Naive thymus-derived CD8-positive, alpha-beta T cell (primary cell): ENCODE measurements around the gene DDR2. TPM values are rescaled to one million over a fixed set of nuclear protein-coding genes. Genes with fewer than 3 reads are reported as not detected.

Source experiments
- ATAC-seq, 2 donors: fragments of 150-1000 bp; cut with Tn5 transposase in 1 of 2; sonication (Bioruptor Pico), chemical (Tn5 transposase) in 1 of 2; 1 replicate in 1 of 2; 2 replicates in 1 of 2; pipeline ENCODE4 v1.10.0; 2021; ENCODE audit warnings: mild to moderate bottlenecking in 2 of 2, moderate library complexity in 2 of 2
- POLR2A ChIA-PET: fragments of 350-600 bp; sonication (Branson Sonifier 250); formaldehyde crosslinking; loops from one replicate; lab custom pipeline; 2021; ENCODE audit warnings: antibody characterized with exemption; lab: Charles Lee
- DNase-seq, 10 donors: peaks; one replicate each; pipeline versions ENCODE4 v3.0.0 to v3.0.0-alpha.2; 2020 to 2022
- H3K27ac Mint-ChIP-seq, 10 donors: one replicate each; pipeline ENCODE4 v1.8.0; 2020 to 2022; ENCODE audit warnings: mild to moderate bottlenecking in 10 of 10, mixed read lengths in 10 of 10, moderate library complexity in 4 of 10, inconsistent platforms in 1 of 10
- H3K27me3 Mint-ChIP-seq, 5 donors: one replicate each; pipeline ENCODE4 v1.8.0; 2021 to 2022; ENCODE audit warnings: mixed read lengths in 5 of 5
- H3K36me3 Mint-ChIP-seq, 3 donors: one replicate each; pipeline ENCODE4 v1.8.0; 2020 to 2022; ENCODE audit warnings: mixed read lengths in 3 of 3, mild to moderate bottlenecking in 2 of 3, inconsistent platforms in 1 of 3
- H3K4me1 Mint-ChIP-seq, 4 donors: one replicate each; pipeline ENCODE4 v1.8.0; 2021 to 2022; ENCODE audit warnings: mixed read lengths in 4 of 4
- H3K4me3 Mint-ChIP-seq, 10 donors: one replicate each; pipeline ENCODE4 v1.8.0; 2020 to 2022; ENCODE audit warnings: mild to moderate bottlenecking in 10 of 10, mixed read lengths in 10 of 10, moderate library complexity in 6 of 10, inconsistent platforms in 1 of 10
- H3K9me3 Mint-ChIP-seq, 9 donors: one replicate each; pipeline ENCODE4 v1.8.0; 2020 to 2022; ENCODE audit warnings: mixed read lengths in 9 of 9, mild to moderate bottlenecking in 3 of 9, inconsistent platforms in 1 of 9, moderate library complexity in 1 of 9
- polyA plus RNA-seq, 3 donors: library from polyadenylated mRNA; unstranded; fragments of 300-500 nt; fragmentation: Illumina TruSeq; gene quantifications; one replicate each; pipeline ENCODE4 v1.2.3, GENCODE V29; 2021
- total RNA-seq, 8 experiments: library from RNA in 2 of 8; stranded (reverse) in 2 of 8; gene quantifications; one replicate each; pipeline ENCODE4 v1.2.3 and lab custom pipeline; 2021 to 2026

Gene DDR2
- total and polyA plus RNA-seq, 5 experiments from 2014 or later: 0.16 to 0.33 (median 0.21) TPM; not detected in 2

DNA sequence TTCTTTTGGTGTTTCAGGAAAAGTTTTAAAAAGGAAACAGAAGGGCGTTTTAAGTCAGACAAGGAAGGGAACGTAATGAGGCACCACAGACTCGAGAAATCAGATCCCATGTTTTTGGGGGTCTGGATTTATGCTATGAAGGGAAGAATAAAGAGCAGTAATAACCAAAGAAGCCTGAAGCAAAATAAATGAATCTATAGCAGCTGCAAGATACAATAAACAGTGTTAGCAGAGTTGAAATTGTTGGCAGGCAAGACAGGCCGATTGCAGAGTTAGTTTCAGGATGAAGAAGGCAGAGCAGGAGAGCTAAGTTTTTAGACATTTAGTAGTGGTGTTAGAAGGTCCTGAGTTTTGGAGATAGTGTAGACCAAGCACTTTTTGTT is 425 bp downstream of the DDR2 start:
- Mint-ChIP-seq H3K9me3 (no peaks in the 10 kb centered on the region), H3K36me3 (no peaks in the 10 kb centered on the region), H3K27ac (no peak overlapping the region), H3K27me3 (peaks cover 0 to 14% (median 3%) of the 10 kb centered on the region in 5 donors), H3K4me3 (no peak overlapping the region), H3K4me1 (no peaks in the 10 kb centered on the region)
- ATAC-seq: no peak
- POLR2A ChIA-PET: no interaction called here
- DNase-seq: no peak

DNA sequence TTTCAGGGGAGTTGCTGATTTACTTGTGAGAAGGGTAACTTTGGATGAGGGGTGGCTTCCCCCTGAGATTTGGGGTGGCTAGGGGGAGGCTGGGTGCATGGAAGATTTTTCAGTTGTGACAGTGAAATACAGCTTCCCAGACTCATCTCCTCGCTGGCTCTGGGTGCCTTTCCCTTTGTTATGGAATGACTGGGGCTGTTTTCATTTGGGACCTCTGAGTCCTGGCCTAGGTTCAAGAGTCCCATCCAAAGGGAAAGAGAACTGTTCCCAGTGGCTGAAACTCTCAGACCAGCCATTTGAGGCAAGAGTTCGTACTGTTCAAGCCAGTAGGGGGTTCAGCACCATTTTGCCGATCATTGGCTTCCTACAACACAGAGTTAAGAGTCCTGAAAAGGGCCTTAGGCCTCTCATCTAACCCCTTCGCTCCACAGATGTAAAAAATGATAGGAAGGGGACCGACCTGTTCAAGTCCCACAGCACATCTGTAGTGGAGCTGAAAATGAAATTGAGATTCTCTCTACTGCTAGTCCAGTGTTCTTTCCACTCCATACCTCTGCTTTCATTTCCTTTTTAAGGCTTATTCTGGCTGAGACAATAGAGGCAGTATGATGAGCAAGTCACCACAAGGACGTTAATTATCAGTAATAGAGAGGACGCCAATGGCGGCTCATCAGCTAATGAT is 958 bp downstream of the DDR2 start:
- peaks cover 0 to 14% (median 3%) of the 10 kb centered on the region in 5 donors for H3K27me3 Mint-ChIP-seq
- no peak overlapping the region for H3K27ac Mint-ChIP-seq
- POLR2A ChIA-PET: no interaction called here
- no peak for DNase-seq
- H3K4me3 Mint-ChIP-seq: no peak overlapping the region
- no peak for ATAC-seq
- no peaks in the 10 kb centered on the region for H3K36me3 Mint-ChIP-seq
- no peaks in the 10 kb centered on the region for H3K4me1 Mint-ChIP-seq
- H3K9me3 Mint-ChIP-seq: no peaks in the 10 kb centered on the region

DNA sequence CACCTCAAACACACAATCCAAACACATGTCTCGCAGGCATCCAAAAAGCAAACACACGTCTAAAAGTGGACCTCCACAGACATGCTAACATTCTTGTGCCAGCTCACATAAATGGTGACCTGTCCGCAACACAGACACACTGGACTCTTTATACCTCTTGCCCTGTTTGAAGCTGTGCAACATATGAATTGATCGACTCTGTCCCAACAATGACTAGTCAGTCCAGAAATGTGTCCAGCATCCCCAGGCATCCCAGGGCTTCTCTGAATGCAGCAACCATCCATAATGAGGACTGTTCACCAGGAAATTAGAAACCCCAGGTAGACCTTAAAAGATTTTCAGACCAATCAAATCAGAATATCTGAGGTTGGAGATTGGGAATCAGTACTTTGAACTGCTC is 3.2 kb downstream of the DDR2 start:
- H3K27me3 Mint-ChIP-seq: peaks cover 0 to 9% (median 1%) of the 10 kb centered on the region in 5 donors
- no peak for ATAC-seq
- H3K9me3 Mint-ChIP-seq: no peaks in the 10 kb centered on the region
- no peak overlapping the region for H3K4me3 Mint-ChIP-seq
- H3K4me1 Mint-ChIP-seq: no peaks in the 10 kb centered on the region
- POLR2A ChIA-PET: no interaction called here
- H3K36me3 Mint-ChIP-seq: no peaks in the 10 kb centered on the region
- H3K27ac Mint-ChIP-seq: no peak overlapping the region
- DNase-seq: no peak

DNA sequence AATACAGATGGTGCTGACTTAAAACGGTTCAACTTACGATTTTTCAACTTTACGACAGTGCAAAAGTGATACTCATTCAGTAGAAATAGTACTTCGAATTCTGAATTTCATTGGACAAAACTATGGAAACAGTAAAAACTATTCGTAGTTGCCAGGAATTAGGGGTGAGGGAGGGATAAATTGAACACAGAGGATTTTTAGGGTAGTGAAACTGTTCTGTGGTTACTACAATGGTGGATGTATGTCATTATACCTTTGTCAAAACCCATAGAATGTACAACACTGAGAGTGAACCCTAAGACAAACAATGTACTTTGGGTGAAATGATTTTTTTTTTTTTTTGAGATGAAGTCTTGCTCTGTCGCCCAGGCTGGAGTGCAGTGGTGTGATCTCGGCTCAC is 7.5 kb downstream of the DDR2 start:
- POLR2A ChIA-PET: no interaction called here
- Mint-ChIP-seq H3K36me3 (no peaks in the 10 kb centered on the region), H3K9me3 (no peaks in the 10 kb centered on the region), H3K4me3 (no peak overlapping the region), H3K27ac (no peak overlapping the region), H3K27me3 (peaks cover 0 to 5% (median 2%) of the 10 kb centered on the region in 5 donors), H3K4me1 (no peaks in the 10 kb centered on the region)
- DNase-seq (no peak), ATAC-seq (no peak)

DNA sequence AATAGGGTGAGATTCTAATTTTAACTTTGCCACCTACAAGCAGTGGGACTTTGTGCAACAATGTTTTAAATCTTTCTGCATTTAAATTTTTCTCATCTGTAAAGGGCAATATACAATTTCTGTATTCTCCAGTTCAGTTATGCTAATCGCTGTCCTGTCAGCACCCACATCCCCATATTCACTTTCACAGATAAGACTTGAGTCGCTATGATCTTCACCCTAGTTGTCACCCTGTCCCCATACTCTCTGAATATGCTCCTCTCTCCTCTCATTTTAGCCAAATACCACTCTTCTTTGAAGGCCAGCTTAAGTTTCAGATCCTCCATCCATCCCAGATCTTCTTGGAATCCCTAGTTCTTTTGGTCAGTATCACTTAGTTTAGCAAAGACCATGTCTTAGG is 8.8 kb downstream of the DDR2 start:
- no peaks in the 10 kb centered on the region for H3K4me1 Mint-ChIP-seq
- no peak overlapping the region for H3K27ac Mint-ChIP-seq
- ATAC-seq (no peak), DNase-seq (no peak)
- no peaks in the 10 kb centered on the region for H3K36me3 Mint-ChIP-seq
- POLR2A ChIA-PET: no interaction called here
- H3K4me3 Mint-ChIP-seq: no peak overlapping the region
- H3K9me3 Mint-ChIP-seq: no peaks in the 10 kb centered on the region
- peaks cover 0 to 6% (median 2%) of the 10 kb centered on the region in 5 donors for H3K27me3 Mint-ChIP-seq

DNA sequence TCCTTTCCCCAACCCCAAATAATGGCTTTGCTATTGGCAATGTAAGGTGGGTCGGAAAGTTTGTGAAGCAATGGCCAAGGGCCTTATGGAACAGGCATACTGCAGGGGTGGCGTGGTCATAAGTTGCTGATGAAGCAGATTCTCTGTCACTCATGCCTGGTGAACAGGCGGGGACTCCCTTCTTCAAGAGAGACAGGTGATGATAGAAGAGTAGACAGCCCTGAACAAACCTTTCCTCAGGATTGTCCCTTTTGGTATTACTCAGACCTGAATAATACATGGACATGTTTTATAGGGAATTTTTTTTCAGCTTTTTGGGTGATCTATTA is 12.7 kb downstream of the DDR2 start:
- DNase-seq: no peak
- no peak for ATAC-seq
- Mint-ChIP-seq H3K4me3 (no peak overlapping the region), H3K36me3 (no peaks in the 10 kb centered on the region), H3K4me1 (no peaks in the 10 kb centered on the region), H3K27ac (no peak overlapping the region), H3K9me3 (no peaks in the 10 kb centered on the region), H3K27me3 (peaks cover 4 to 15% (median 12%) of the 10 kb centered on the region in 5 donors)
- POLR2A ChIA-PET: no interaction called here

DNA sequence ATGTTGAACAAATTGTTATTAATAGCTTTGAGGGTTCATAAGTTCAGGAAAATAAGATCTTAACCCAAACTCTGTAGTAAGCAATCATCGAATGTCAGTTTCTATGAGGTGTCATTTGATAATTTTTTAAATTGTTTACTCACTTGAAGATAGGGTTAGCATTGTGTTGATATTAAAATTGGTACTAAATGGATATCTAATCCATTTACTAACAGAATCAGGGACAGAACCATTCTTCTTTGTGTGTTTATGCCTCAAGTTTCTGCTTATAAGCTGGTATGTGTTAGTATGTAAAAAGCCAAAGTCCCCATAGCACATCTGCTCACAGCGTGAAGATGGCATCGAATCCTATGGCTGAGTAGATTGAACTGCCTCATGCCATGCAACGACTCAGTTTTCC is 13.4 kb downstream of the DDR2 start:
- ATAC-seq: no peak
- Mint-ChIP-seq H3K4me1 (no peaks in the 10 kb centered on the region), H3K36me3 (no peaks in the 10 kb centered on the region), H3K27ac (no peak overlapping the region), H3K27me3 (peaks cover 4 to 17% (median 13%) of the 10 kb centered on the region in 5 donors), H3K9me3 (no peaks in the 10 kb centered on the region), H3K4me3 (no peak overlapping the region)
- POLR2A ChIA-PET: no interaction called here
- no peak for DNase-seq

DNA sequence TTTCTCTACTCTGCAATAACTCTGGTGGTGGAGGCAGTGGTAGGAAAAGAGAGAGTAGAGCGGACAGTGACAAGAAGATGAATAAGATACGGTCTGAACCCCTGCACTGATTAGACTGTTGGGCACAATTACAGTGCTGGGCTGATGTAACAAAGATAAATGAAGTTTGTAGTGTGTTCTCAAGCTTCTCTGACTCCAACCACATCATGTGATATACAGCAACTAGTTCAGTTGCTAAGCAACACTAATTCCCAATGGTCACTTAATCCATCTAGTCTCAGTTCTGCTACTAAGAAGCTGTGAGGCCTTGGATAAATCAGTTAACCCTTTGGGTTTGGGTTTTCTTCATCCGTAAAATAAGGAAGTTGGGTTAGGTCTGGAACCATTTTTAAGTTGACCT is 17.3 kb downstream of the DDR2 start:
- Mint-ChIP-seq H3K4me3 (no peak overlapping the region), H3K27ac (no peak overlapping the region), H3K36me3 (no peaks in the 10 kb centered on the region), H3K9me3 (no peaks in the 10 kb centered on the region), H3K4me1 (no peaks in the 10 kb centered on the region), H3K27me3 (peaks cover 3 to 27% (median 17%) of the 10 kb centered on the region in 5 donors)
- POLR2A ChIA-PET: no interaction called here
- DNase-seq (no peak), ATAC-seq (no peak)

DNA sequence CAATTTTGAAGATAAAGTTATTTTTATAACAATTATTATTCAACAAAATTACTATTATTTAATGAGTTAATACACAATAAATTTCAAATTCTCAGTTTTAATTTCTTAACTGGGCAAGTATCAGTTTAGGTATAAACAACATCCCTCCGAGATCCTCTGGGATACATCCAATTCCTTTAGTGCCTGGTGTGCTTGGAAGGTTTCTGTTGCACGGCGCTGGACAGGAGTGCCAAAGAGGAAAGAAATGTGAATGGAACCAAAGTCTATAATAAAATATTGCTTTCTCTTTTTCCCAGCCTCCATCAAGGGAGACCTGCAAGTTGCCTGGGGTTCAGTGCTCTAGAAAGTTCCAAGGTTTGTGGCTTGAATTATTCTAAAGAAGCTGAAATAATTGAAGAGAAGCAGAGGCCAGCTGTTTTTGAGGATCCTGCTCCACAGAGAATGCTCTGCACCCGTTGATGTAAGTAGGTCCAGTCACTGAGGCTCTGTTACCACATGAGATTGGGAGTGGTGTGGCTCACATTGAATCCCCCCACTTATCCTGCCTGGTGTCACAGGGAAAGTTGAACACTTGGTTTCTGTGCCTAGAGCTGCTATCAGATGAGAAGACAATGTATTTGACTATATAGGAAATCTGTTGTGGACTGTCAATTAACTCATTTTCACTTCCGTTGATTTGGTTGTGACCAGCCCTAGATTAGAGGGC is 22.8 kb downstream of the DDR2 start:
- Mint-ChIP-seq H3K27me3 (peaks cover 1 to 35% (median 14%) of the 10 kb centered on the region in 5 donors), H3K36me3 (peaks cover 0 to 5% (median 0%) of the 10 kb centered on the region in 3 donors), H3K4me1 (no peaks in the 10 kb centered on the region), H3K4me3 (no peak overlapping the region), H3K9me3 (no peaks in the 10 kb centered on the region), H3K27ac (no peak overlapping the region)
- no peak for DNase-seq
- no peak for ATAC-seq
- POLR2A ChIA-PET: no interaction called here

DNA sequence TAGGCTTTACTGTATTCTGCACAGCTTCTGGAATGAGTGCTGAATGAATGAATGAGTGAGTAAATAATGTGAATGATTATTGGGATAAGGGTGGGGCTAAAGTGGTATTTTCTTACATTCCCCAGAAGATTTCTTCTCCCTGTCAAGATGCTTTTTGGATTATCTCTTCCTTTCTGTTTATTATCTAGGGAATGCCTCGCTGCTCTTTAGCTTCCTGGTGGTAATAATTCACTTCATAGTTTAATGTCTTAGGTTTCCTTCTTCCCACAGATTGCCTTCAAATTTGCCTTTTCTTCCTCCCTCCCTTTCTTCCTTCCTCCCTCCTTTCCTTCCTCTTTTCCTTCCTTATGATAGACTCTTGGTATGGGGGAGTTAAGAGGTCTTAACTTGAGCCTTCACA is 24.0 kb downstream of the DDR2 start:
- ATAC-seq: no peak
- H3K4me1 Mint-ChIP-seq: no peaks in the 10 kb centered on the region
- peaks cover 1 to 31% (median 13%) of the 10 kb centered on the region in 5 donors for H3K27me3 Mint-ChIP-seq
- H3K4me3 Mint-ChIP-seq: no peak overlapping the region
- H3K9me3 Mint-ChIP-seq: no peaks in the 10 kb centered on the region
- peaks cover 0 to 5% (median 0%) of the 10 kb centered on the region in 3 donors for H3K36me3 Mint-ChIP-seq
- no peak overlapping the region for H3K27ac Mint-ChIP-seq
- POLR2A ChIA-PET: no interaction called here
- no peak for DNase-seq

DNA sequence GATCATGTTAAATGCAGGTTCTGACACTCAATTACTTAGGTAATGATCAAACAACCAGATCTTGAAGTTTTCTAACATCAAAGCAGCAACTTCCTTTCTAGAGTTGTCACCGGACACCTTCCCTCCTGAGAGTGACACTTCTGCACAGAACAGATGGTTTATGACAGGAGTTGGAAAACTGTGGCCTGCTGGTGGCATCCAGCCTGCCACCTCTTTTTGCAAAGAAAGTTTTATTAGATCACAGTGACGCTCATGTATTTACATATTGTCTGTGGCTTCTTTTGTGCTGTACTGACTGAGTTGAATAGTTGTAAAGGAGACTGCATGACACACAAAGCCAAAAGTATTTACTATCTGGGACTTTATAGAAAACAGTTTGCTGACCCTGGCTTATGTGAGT is 28.3 kb downstream of the DDR2 start:
- Mint-ChIP-seq H3K27me3 (peaks cover 2 to 21% (median 12%) of the 10 kb centered on the region in 5 donors), H3K36me3 (peaks cover 0 to 5% (median 0%) of the 10 kb centered on the region in 3 donors), H3K9me3 (no peaks in the 10 kb centered on the region), H3K27ac (no peak overlapping the region), H3K4me1 (no peaks in the 10 kb centered on the region), H3K4me3 (no peak overlapping the region)
- POLR2A ChIA-PET: no interaction called here
- ATAC-seq (no peak), DNase-seq (no peak)

DNA sequence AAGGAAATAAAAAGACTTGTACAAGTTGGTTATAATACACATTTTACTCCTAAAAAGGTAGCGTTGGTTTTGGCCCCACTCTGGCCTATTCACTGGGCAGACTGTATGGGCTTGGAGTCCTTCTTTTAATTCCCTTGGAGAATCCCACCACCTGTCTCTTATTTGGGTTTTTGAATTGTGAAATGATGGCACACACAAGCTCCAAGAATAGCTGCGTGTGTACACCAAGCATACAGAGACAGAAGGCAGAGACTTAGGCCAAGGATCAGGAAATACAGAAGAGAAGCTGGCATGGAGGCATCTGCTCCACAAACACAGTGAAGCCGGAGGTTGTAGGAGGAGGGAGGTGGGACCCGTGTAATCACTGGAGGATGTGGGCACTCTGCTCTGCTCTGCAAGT is 29.1 kb downstream of the DDR2 start:
- no peak for ATAC-seq

DNA sequence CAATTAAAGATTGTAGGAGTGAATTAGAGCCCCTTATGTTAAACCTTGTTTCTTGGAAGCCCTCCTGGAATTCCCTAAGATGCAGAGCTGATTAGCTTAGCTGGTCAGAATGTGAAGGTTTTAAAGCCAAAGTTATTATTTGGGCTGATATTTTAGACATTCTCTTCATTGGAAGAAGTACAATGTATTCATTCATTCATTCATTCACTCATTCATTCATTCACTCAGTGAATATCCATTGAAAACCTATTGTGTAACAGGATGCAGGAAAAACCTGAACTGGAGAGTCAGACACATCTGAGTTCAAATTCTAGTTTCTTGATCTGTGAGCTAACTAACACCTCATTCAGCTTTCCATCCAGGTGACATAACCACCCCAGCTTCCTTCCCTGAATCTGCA is 29.7 kb downstream of the DDR2 start:
- peaks cover 0 to 5% (median 0%) of the 10 kb centered on the region in 3 donors for H3K36me3 Mint-ChIP-seq
- peaks cover 2 to 21% (median 16%) of the 10 kb centered on the region in 5 donors for H3K27me3 Mint-ChIP-seq
- no peak for ATAC-seq
- no peak overlapping the region for H3K4me3 Mint-ChIP-seq
- DNase-seq: no peak
- H3K9me3 Mint-ChIP-seq: no peaks in the 10 kb centered on the region
- POLR2A ChIA-PET: no interaction called here
- no peak overlapping the region for H3K27ac Mint-ChIP-seq
- H3K4me1 Mint-ChIP-seq: no peaks in the 10 kb centered on the region

More for the DNA sequence above, 29.1 kb downstream of the DDR2 start:
- DNase-seq: no peak
- Mint-ChIP-seq H3K9me3 (no peaks in the 10 kb centered on the region), H3K36me3 (peaks cover 0 to 5% (median 0%) of the 10 kb centered on the region in 3 donors), H3K27ac (no peak overlapping the region), H3K27me3 (peaks cover 2 to 21% (median 16%) of the 10 kb centered on the region in 5 donors), H3K4me3 (no peak overlapping the region), H3K4me1 (no peaks in the 10 kb centered on the region)
- POLR2A ChIA-PET: no interaction called here
